Renal pelvis (tissue), 4 donors: Measurements from ENCODE around the gene CCDC13. TPM values are rescaled to one million over a fixed set of nuclear protein-coding genes. Genes with fewer than 3 reads are reported as not detected.

Source experiments
- DNase-seq: peaks from one replicate; pipeline ENCODE4 v3.0.0-alpha.2; 2013
- polyA plus RNA-seq, 3 donors: library from polyadenylated mRNA; unstranded; fragments of 120-200 nt; gene quantifications; one replicate each; pipeline ENCODE4 v1.2.1, GENCODE V29; 2013; ENCODE audit not compliant: insufficient read length in 3 of 3

The CCDC13 gene
- polyA plus RNA-seq, 3 donors, result 2.4 to 3.9 (median 3.6) TPM

DNA sequence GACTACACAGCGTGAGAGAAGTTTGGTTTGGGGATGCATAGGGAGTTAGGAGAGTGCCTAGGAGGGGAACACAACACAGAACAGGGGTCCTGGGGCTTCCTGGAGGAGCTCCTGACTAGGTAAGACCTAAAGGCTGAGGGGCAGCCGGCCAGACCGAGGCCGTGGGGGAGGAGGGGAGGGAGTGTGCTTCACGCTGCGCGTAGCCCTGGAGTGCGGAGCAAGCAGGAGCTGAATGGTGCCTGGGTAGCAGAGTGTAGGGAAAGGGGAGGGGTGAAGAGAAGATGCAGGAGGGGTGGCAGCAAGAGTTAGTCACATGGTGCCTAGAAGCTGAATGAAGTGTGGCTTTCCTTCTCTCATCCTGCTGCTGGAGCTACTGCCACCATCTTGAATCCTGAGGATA lies 38.0 kb downstream of the CCDC13 start:
- no peak for DNase-seq

DNA sequence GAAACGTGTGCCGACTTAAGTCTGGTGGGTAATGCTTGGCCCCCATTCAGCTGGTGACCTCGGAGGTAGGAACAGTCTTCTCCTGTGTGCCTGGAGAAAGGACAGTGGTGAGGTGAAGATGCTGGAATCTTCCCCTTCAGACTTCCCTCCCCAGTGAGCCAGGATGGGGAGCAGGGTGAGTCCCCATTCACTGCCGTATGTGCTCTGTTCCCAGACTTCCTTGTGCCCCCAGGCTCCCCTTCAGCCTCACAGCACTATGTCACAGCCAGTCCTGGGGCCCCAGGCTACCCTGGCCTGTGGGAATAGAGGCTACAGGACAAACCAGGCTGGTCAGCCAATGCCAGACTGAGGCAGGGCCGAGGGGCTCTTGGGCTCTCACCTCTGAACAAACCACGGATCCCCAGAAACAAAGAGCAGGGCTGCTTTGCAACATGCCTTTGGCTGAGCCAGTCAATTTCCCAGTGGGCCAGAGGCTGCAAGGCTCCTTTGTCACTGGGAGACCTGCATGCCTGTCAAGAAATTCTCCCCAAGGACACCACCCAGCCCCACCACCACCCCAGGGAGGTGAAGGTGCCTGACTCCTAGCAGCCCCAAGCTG lies 38.7 kb downstream of the CCDC13 start:
- DNase-seq, result no peak

- DNase-seq, result no peak
Measured at GRCh38 chr3:42733501-42734262, 39.4 kb downstream of the CCDC13 start.

DNA sequence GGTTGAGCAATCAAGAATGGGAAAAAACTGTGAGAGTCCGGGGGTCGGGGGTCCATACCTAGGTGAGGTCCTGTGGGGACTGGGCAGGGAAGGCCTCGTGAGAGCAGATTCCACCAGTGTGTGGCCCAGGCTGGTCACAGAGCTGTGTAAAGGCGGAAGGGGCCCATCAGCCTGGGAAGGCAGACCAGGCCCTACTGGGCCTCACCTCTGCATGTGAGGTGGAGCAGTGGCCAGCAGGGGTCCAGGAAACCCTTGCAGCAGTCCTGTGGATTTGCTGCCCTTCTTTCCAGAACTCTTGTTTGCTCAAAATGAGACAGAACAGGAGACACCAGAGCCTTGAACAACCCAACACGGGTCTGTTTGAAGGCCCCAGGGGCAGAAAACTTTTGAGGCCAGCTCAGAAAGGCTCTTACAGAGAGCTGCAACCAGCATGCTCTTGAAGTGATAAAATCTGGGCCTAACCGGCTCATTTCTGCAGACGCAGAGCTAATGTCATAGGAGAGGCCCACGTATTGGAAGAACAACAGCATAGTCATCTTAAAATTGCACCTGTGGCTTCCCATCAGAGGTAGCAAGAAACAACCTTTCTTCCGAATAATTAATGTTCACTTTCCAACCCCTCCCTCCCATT lies 40.1 kb downstream of the CCDC13 start:
- no peak for DNase-seq

DNA sequence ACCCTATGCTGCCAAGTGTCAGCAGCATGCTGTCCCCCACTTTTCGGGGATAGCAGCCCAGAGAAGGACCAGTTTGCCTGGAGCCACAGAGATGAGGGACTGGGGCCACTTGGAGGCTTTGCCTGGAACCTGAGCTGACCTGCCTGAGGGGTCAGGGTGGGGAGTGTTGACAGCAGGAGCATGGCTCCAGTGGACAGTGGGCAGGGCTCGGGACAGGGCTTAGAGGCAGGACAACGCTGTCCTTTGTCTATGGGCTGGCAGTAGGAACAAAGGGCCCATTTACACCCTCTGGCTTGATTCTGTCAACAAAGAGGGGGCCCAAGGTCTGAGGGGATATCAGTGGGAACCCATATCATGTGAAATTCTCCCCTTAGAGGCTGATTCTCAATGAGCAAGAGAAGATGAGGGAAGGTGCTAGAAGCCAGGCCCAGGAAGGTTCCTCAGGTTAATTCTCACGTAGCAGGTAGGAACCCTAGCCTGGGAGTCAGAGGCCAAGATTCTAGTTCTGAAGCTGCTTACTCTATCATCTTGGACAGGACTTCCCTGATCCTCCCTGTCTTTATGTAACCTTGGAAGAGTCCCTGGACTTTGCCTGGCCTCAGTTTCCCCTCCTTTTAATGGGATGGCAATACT lies 40.7 kb downstream of the CCDC13 start:
- no peak for DNase-seq

GRCh38 chr3:42731476-42732195 lies 41.4 kb downstream of the CCDC13 start:
- no peak for DNase-seq

DNA sequence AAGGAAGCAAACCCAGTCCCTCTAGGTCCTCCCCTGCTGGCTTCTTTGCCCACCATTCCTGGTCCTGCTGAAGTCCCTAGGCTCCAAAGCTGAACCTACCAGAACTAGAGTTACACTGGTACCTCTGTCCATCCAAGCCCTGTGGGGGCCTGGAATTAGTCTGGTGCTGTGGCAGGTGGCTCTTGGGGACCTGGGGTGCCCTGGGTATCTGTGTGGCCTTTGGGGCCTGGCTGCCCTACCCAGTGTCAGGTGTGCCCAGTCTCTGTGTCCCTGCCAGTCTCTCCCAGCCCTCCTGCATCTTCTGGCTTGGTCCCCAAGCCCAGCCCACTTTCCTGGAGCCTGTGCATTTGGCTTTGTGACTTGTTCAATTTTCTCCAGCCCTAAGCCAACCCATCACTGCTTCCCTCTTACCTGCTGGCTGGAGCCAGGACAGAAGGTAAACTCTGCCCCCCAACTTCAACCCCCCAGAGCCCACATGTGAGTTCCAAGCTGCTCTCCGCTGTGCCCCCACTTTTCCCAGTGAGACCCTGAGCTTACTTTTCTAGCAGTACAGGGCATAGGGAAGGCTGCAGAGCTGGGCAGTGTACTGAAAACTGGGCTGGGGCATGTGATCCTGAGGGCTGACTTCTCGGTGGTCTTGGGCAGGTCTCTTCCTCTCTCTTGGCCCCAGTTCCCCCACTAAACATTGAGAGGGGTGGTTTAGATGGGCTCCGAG lies 42.2 kb downstream of the CCDC13 start:
- no peak for DNase-seq

DNA sequence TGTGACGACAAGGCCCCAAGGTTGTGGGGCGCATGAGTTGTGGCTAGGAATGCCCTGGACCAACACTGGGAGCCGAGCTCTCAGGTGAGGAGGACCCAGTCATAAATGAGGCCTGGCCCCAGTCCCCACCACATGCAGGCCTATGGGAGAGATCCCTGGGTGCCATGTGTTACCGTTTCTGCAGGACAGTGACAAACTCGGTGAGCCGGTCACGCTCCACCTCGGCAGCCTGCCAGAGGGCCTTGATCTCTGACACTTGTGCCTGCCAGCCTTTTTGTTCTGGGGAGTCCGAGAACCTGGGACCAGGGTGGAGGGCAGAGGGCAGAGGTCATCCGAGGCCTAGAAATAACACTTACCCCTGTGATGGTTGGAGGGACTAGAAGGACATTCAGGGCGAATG lies 42.8 kb downstream of the CCDC13 start:
- no peak for DNase-seq

DNA sequence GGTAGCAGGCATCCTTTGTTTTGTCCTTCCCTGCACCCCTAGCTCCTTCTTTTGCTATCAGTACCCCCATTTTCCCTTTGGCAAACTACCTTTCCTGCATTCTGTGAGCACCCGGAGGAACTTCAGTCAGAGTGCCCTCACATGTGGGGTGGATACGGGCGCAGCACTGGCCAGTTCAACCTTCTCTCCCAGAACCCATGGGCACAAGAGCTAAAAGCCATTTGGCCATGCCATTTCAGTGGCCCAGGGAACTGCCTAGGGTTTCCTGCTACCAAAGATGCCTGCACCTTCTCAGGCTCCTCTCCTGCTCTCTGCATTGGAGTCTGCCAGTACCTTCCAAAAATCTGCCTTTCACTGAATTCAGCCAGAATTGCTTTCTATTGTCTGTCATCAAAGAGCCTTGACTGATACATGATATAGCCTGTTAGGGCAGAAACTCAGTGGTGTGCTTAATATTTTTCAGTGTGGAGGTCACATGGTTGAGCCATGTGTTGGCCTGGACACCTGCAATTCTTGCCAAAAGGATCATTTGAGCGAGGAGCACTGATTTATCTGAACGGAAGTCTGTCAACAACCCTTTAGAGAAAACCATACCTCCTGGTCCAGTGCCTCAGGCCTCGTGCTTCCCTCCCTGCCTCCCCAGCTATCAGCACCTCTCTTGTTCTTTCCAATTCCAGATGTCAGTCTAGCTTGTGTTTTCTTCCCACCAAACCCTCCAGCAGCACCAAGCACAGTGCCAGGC lies 43.5 kb downstream of the CCDC13 start:
- no peak for DNase-seq

- DNase-seq, result no peak
Measured at GRCh38 chr3:42728668-42729364, 44.2 kb downstream of the CCDC13 start.

DNA sequence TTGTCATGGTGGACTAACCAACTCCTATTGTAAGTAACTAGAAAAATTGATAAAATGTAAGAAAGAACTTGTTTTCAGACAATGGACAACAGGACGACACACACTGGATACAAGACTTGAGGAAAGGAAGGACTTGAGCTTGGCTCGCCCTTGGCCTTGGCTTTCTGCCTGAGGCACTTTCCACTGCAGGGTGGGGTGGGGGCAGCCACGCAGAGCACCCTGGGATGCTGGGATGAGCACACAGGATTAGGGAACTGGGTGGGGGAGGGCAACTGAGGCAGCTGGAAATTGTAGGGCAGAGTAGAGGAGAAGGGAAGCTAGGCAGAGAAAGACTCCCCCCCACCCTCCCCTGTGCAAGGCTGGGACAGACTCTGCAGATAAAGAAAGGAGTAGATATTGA lies 45.0 kb downstream of the CCDC13 start:
- no peak for DNase-seq

DNA sequence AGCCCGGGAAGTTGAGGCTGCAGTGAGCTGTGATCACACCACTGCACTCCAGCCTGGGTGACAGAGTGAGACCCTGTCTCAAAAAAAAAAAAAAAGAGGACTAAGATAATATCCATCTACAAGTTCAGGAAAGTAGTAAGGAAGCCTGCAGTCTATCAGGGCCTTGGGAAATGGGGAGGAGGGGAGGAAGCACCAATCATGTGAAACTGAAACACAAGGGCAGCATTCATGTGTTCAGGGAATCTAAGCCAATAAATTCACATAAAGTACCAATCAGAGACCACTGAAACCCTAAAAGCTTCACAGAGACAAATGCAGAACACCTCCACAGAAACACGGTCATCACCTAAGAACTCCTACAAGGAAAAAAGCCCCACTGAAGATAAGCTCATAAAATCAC lies 47.6 kb downstream of the CCDC13 start:
- no peak for DNase-seq

DNA sequence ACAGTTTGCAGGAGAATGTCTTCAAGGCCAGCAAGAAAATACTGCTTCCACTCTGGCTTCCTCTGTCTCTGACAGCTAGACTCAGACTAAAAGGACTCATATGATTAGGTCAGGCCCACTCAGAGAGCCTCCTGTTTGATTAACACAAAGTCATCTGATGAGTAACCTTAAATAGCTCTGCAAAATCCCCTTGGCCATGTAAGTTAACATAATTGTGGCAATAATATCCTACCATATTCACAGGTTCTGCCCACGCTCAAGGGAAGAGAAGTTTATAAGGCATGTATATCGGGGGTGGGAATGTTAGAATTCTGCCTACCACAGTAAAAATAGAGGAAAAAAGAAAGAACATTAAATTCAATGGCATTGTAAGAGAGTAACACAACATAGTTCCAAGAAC lies 49.8 kb downstream of the CCDC13 start:
- no peak for DNase-seq

Other genes with a start within 250 kb of the CCDC13 start
- gene SEC22C, start 191.3 kb downstream of the CCDC13 start, polyA plus RNA-seq, result 10 to 100 TPM; 38.3 to 47.5 (median 44.7) TPM
- gene SS18L2, start 182.4 kb downstream of the CCDC13 start, polyA plus RNA-seq, result 10 to 100 TPM; 22.6 to 25.8 (median 24.2) TPM
- 100 to 1,000 TPM in 2 of 3 donors, 10 to 100 TPM in 1; 71.6 to 188 (median 171) TPM for gene NKTR, start 172.6 kb downstream of the CCDC13 start, polyA plus RNA-seq
- gene ZBTB47, start 119.6 kb downstream of the CCDC13 start, polyA plus RNA-seq, result 10 to 100 TPM; 16.8 to 19.3 (median 17.2) TPM
- under 1 TPM in 1 of 3 donors, not detected in 2; 0.07 TPM for gene KLHL40, start 87.7 kb downstream of the CCDC13 start, polyA plus RNA-seq
- 1 to 10 TPM in 1 of 3 donors, under 1 TPM in 2; 0.48 to 1.3 (median 0.54) TPM for gene HHATL, start 70.5 kb downstream of the CCDC13 start, polyA plus RNA-seq
- 100 to 1,000 TPM; 132 to 145 (median 136) TPM for gene HIGD1A, start 31.2 kb upstream of the CCDC13 start, polyA plus RNA-seq
- 1 to 10 TPM; 2.4 to 4.3 (median 3.2) TPM for gene ACKR2, start 36.2 kb upstream of the CCDC13 start, polyA plus RNA-seq
- 1 to 10 TPM in 2 of 3 donors, under 1 TPM in 1; 0.84 to 1.5 (median 1.3) TPM for gene CYP8B1, start 102.6 kb upstream of the CCDC13 start, polyA plus RNA-seq
- gene ZNF662, start 132.9 kb upstream of the CCDC13 start, polyA plus RNA-seq, result 10 to 100 TPM; 21.0 to 43.6 (median 38.2) TPM
- 1 to 10 TPM; 4.5 to 5.4 (median 4.9) TPM for gene GASK1A, start 206.1 kb upstream of the CCDC13 start, polyA plus RNA-seq